ENCODE measurements around the gene GAK. TPM values are rescaled to one million over a fixed set of nuclear protein-coding genes. Genes with fewer than 3 reads are reported as not detected.

Gene GAK
- total RNA-seq, 1 donor from 2014 or later, result 97.1 TPM

DNA sequence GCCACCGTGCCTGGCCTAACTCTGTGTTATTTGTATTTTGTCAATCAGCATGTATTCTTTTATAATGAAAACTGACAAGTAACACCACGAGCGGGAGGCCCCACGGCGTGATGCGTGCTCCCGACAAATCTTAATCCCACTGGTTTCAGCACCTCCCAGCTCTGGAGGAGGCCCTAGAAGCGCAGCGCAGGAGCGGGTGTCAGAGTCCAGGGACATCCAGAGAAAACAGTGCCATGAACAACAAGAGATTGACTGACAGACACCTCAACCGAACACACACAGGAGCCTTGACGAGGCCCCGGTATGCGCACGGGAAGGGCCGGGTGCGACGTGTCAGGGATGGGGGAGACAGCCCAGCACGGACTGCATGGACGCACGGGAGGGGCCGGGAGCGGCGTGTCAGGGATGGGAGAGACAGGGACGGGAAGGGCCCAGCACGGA, 23.0 kb downstream of the GAK start:
- no peaks in the 10 kb centered on the region for H3K36me3 Mint-ChIP-seq
- DNase-seq (ENCODE audit: extremely low spot score, unreplicated experiment), result no peak
- no peaks in the 10 kb centered on the region for H3K27me3 Mint-ChIP-seq
- H3K9me3 Mint-ChIP-seq, result no peaks in the 10 kb centered on the region
- TF ChIP-seq, protein P1, sequence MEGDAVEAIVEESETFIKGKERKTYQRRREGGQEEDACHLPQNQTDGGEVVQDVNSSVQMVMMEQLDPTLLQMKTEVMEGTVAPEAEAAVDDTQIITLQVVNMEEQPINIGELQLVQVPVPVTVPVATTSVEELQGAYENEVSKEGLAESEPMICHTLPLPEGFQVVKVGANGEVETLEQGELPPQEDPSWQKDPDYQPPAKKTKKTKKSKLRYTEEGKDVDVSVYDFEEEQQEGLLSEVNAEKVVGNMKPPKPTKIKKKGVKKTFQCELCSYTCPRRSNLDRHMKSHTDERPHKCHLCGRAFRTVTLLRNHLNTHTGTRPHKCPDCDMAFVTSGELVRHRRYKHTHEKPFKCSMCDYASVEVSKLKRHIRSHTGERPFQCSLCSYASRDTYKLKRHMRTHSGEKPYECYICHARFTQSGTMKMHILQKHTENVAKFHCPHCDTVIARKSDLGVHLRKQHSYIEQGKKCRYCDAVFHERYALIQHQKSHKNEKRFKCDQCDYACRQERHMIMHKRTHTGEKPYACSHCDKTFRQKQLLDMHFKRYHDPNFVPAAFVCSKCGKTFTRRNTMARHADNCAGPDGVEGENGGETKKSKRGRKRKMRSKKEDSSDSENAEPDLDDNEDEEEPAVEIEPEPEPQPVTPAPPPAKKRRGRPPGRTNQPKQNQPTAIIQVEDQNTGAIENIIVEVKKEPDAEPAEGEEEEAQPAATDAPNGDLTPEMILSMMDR (conservative IDR thresholded peaks at IDR 0.05), result no peak
- no peaks in the 10 kb centered on the region for H3K4me1 Mint-ChIP-seq (ENCODE audit: unreplicated experiment)
- H3K4me3 Mint-ChIP-seq, result no peak overlapping the region
- H3K27ac Mint-ChIP-seq, result no peak overlapping the region

DNA sequence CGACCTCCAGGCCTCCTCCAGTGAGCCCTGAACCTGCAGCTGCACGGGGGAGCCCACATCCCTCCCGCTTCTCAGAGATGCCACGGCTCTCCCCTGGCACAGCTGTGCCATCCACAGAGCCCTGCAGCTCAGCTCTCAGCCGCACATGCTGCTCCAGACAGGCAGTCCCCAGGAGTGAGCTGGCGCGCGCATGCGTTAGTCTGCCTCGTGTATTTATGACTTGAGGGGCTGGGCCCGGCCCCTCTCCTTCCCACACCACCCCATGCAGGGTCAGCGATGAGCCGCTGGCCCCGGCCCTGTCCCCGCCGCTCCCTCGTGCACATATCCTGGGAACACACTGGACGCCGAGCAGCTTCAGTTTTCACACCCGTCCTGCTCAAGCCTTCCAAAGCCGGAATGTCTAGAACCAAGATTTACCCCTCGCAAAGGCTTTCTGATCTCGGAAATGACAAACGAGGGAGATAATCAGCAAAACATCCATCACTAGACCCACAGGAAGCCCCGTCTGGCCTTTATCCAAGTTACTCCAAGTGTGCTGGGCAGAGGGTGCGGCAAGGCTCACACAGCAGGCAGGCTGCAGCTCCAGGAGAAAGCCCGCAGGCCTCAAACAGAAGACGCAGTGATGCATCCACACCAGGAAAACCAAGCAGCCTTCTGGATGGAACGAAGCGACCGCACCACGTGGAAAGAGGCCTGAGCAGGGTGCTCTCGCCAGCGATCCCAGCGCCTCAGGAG, 24.3 kb downstream of the GAK start:
- H3K9me3 Mint-ChIP-seq, result no peaks in the 10 kb centered on the region
- DNase-seq (ENCODE audit: extremely low spot score, unreplicated experiment), result no peak
- H3K4me1 Mint-ChIP-seq (ENCODE audit: unreplicated experiment), result no peaks in the 10 kb centered on the region
- no peak overlapping the region for H3K4me3 Mint-ChIP-seq
- H3K36me3 Mint-ChIP-seq, result peaks cover under 1% of the 10 kb centered on the region
- no peaks in the 10 kb centered on the region for H3K27me3 Mint-ChIP-seq
- H3K27ac Mint-ChIP-seq, result peak overlapping the region; percentile 74
- TF ChIP-seq, protein P1 (conservative IDR thresholded peaks at IDR 0.05), result no peak

DNA sequence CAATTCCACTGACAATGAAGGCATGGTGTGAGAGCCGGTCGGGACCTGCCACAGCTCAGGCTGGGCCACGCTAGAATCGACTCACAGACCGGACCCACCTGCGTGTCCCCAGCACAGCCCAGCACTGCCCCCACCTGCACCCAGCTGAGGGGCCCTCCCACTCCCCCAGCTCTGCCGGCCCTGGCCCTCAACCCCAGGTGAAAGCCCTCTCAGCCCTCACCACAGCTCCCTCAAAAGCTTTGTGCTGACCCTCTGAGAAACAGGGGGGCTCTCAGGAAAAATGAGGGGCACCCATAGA, 25.1 kb downstream of the GAK start:
- DNase-seq (ENCODE audit: extremely low spot score, unreplicated experiment), result no peak
- Mint-ChIP-seq H3K4me1 (ENCODE audit: unreplicated experiment) (no peaks in the 10 kb centered on the region), H3K9me3 (no peaks in the 10 kb centered on the region), H3K27ac (no peak overlapping the region), H3K27me3 (no peaks in the 10 kb centered on the region), H3K4me3 (no peak overlapping the region), H3K36me3 (peaks cover 4% of the 10 kb centered on the region)
- TF ChIP-seq, protein P1 (conservative IDR thresholded peaks at IDR 0.05), result no peak

DNA sequence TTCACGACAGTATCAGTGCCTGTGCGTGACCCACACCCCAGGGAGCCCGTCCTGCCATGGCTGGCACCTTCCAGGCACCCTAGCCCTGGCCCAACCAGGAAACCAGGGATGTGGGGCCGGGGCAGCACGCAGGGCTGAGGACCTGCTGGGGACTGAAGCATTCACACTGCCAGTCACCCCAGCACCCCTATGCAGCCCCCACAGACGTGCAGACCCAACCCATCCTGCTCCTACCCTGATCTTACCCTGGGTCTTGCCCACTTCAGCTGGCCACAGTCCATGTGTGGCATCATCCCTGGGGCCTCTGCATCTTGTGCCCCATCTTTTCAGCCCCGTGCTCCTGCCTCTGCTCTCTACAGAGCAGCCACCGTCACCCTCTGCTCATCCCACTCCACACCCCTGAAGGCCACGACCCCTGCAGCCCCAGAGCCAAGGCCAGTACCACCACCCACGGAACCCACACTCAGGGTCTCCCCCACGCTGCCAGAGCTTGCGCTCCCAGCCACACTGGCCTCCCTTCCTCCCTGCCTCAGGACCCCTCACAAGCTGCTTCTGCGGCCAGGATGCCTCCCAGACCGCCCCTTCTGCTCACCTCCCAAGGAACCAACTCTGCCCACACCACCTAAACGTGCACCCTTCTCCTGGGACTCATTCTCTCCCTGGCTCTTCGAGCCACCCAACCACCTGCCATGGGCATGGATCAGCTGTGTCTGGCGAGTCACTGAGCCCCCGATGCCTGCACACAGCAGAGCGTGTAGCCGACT, 25.6 kb downstream of the GAK start:
- H3K9me3 Mint-ChIP-seq, result no peaks in the 10 kb centered on the region
- no peaks in the 10 kb centered on the region for H3K4me1 Mint-ChIP-seq (ENCODE audit: unreplicated experiment)
- no peak overlapping the region for H3K4me3 Mint-ChIP-seq
- peaks cover 4% of the 10 kb centered on the region for H3K36me3 Mint-ChIP-seq
- TF ChIP-seq, protein P1 (conservative IDR thresholded peaks at IDR 0.05), result no peak
- no peak for DNase-seq (ENCODE audit: extremely low spot score, unreplicated experiment)
- H3K27ac Mint-ChIP-seq, result no peak overlapping the region
- no peaks in the 10 kb centered on the region for H3K27me3 Mint-ChIP-seq

DNA sequence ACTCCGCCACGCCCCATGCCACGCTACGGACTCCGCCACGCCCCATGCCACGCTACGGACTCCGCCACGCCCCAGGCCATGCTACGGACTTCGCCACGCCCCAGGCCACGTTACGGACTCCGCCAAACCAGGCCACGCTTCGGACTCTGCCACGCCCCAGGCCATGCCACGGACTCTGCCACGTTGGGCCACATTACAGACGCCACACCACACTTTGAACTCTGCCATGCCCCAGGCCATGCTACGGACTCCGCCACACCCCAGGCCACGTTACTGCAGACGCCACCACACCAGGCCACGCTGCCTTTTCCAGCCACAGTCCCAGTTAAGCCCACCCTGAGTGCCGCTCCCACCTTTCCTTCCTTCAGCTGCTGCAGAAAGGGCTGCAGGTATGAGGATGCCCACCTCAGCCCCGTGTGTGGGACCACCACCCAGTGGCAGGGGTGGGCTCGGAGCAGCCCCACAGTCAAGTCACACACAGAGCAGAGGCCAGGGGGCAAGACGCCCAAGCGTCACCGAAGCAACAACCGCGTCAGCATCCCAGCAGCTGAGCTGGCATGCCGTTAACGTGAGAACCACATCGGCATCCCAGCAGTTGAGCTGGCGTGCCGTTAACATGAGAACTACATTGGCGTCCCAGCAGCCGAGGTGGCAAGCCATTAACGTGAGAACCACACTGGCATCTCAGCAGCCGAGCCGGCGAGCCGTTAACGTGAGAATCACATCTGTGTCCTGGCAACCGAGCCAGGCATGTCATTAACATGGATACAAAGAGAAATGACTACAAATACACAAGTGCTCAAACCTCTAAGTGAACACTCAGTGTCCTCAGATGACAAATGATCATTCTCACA, 26.4 kb downstream of the GAK start:
- H3K4me1 Mint-ChIP-seq (ENCODE audit: unreplicated experiment), result no peaks in the 10 kb centered on the region

More for the DNA sequence above, 26.4 kb downstream of the GAK start:
- DNase-seq (ENCODE audit: extremely low spot score, unreplicated experiment), result no peak
- Mint-ChIP-seq H3K36me3 (peaks cover 4% of the 10 kb centered on the region), H3K27ac (peak overlapping the region; percentile 26), H3K9me3 (no peaks in the 10 kb centered on the region), H3K4me3 (no peak overlapping the region), H3K27me3 (no peaks in the 10 kb centered on the region)
- TF ChIP-seq, protein P1 (conservative IDR thresholded peaks at IDR 0.05), result no peak
